ENCODE measurements around the gene PDZRN4.

The PDZRN4 gene

GRCh38 chr12:41557344-41557743 is 369.2 kb downstream of the PDZRN4 start:
- Histone ChIP-seq H3K36me3 (ENCODE audit: insufficient read depth, low read length) (no peaks in the 10 kb centered on the region), H3K9ac (ENCODE audit: low read depth, low read length) (no peak overlapping the region), H3K9me3 (ENCODE audit: control insufficient read depth, insufficient read depth, low read length) (no peaks in the 10 kb centered on the region), H3K4me1 (ENCODE audit: insufficient read depth, low read length) (peaks cover 6% of the 10 kb centered on the region; the same call in 1 of the 2 replicates)

DNA sequence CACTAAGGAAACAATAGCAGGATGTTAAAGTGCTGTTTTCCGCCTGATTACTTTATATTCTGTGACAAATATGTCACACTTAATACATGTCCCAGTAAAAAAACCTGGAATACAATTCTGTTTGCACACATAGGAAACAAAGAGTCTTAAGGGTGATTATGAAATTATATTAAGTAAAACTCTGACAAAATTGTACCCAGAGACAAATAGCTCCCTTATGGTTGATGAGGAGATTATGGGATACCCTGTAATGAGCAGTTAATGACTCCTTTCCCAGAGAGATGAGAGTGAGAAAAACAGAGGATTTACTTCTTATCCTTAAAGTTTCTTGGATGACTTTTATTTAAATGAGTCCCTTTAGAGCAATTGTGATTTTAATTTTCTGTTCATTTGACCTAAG is 370.6 kb downstream of the PDZRN4 start:
- Histone ChIP-seq H3K36me3 (ENCODE audit: insufficient read depth, low read length) (no peaks in the 10 kb centered on the region; the same call in 1 of the 2 replicates), H3K4me1 (ENCODE audit: insufficient read depth, low read length) (peaks cover 6% of the 10 kb centered on the region; the same call in 1 of the 2 replicates), H3K9ac (ENCODE audit: low read depth, low read length) (no peak overlapping the region), H3K9me3 (ENCODE audit: control insufficient read depth, insufficient read depth, low read length) (no peaks in the 10 kb centered on the region)

GRCh38 chr12:41563051-41563450 is 374.9 kb downstream of the PDZRN4 start:
- no peaks in the 10 kb centered on the region for H3K9me3 ChIP-seq (ENCODE audit: control insufficient read depth, insufficient read depth, low read length)
- peaks cover 6% of the 10 kb centered on the region; the same call in 1 of the 2 replicates for H3K4me1 ChIP-seq (ENCODE audit: insufficient read depth, low read length)
- no peak overlapping the region for H3K9ac ChIP-seq (ENCODE audit: low read depth, low read length)
- no peaks in the 10 kb centered on the region; the same call in 1 of the 2 replicates for H3K36me3 ChIP-seq (ENCODE audit: insufficient read depth, low read length)

DNA sequence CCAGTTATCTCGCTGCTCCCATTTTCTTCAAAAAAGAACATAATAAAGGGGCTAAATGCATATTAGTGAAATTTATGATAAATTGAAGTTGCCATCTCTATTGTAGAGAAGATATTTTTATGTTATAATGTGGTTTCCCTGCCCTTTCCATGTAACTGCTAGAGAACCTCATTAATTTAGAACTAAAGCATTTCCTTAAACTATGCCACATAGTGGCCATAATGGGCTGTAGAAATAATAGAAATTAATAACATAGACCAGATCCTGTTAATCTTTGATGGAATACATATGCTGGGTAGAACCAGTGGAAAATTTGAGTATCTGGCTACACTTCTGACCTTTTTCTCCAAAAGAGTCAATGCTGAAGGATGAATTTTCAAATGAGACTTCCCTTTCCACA is 376.7 kb downstream of the PDZRN4 start:
- Histone ChIP-seq H3K4me1 (ENCODE audit: insufficient read depth, low read length) (no peaks in the 10 kb centered on the region), H3K9ac (ENCODE audit: low read depth, low read length) (no peak overlapping the region), H3K9me3 (ENCODE audit: control insufficient read depth, insufficient read depth, low read length) (no peaks in the 10 kb centered on the region), H3K36me3 (ENCODE audit: insufficient read depth, low read length) (no peaks in the 10 kb centered on the region; the same call in 1 of the 2 replicates)

DNA sequence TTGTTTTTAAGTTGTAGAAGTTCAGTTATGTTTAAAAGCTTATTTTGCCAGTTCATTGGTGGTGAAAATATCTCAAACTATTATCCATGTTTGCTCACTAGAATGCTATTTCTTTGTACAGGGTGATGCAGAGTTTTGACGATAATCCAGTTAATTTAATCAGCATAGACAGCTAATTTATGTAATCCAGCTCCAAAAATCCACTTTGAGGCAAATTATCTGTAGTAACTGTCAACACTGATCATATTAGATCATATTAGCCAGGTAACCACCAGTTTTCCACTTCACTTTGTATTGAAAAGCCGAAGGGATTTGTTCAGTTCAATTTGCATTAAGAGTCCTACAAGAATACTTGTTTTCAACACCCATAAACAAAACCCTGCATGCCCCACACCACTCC is 378.6 kb downstream of the PDZRN4 start:
- H3K36me3 ChIP-seq (ENCODE audit: insufficient read depth, low read length), result no peaks in the 10 kb centered on the region; the same call in 1 of the 2 replicates
- H3K9ac ChIP-seq (ENCODE audit: low read depth, low read length), result no peak overlapping the region
- no peaks in the 10 kb centered on the region for H3K4me1 ChIP-seq (ENCODE audit: insufficient read depth, low read length)
- no peaks in the 10 kb centered on the region for H3K9me3 ChIP-seq (ENCODE audit: control insufficient read depth, insufficient read depth, low read length)

- Histone ChIP-seq H3K9me3 (ENCODE audit: control insufficient read depth, insufficient read depth, low read length) (no peaks in the 10 kb centered on the region), H3K4me1 (ENCODE audit: insufficient read depth, low read length) (peaks cover 22% of the 10 kb centered on the region), H3K36me3 (ENCODE audit: insufficient read depth, low read length) (no peaks in the 10 kb centered on the region), H3K9ac (ENCODE audit: low read depth, low read length) (no peak overlapping the region)
Observed at GRCh38 chr12:41573445-41573844, 385.3 kb downstream of the PDZRN4 start.

GRCh38 chr12:41576925-41577324 is 388.8 kb downstream of the PDZRN4 start:
- H3K9me3 ChIP-seq (ENCODE audit: control insufficient read depth, insufficient read depth, low read length), result no peaks in the 10 kb centered on the region
- no peaks in the 10 kb centered on the region for H3K36me3 ChIP-seq (ENCODE audit: insufficient read depth, low read length)
- peaks cover 22% of the 10 kb centered on the region for H3K4me1 ChIP-seq (ENCODE audit: insufficient read depth, low read length)
- H3K9ac ChIP-seq (ENCODE audit: low read depth, low read length), result no peak overlapping the region

- Histone ChIP-seq H3K4me1 (ENCODE audit: insufficient read depth, low read length) (peaks cover 22% of the 10 kb centered on the region), H3K36me3 (ENCODE audit: insufficient read depth, low read length) (no peaks in the 10 kb centered on the region), H3K9ac (ENCODE audit: low read depth, low read length) (no peak overlapping the region), H3K9me3 (ENCODE audit: control insufficient read depth, insufficient read depth, low read length) (no peaks in the 10 kb centered on the region)
Observed at GRCh38 chr12:41577995-41578394, 389.9 kb downstream of the PDZRN4 start.

DNA sequence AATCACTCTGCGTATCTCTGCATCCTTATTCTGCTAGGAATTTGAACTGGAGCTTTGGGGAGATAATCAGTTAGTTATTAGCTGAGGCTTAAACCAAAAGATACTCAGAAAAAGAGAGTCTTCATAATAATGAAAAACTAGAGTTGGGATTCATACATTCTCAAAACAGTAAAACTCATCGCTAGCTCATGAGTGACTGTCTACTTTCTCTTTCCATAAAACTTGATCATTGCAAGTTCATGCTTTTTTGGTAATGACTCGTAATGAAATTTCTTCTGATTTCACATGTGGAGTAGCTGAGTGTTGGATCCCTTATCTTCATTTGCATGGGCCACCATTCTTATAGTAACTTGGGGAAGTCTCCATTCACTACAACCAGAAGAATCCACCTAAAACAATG is 397.7 kb downstream of the PDZRN4 start:
- Histone ChIP-seq H3K36me3 (ENCODE audit: insufficient read depth, low read length) (no peaks in the 10 kb centered on the region), H3K9ac (ENCODE audit: low read depth, low read length) (no peak overlapping the region), H3K4me1 (ENCODE audit: insufficient read depth, low read length) (no peaks in the 10 kb centered on the region), H3K9me3 (ENCODE audit: control insufficient read depth, insufficient read depth, low read length) (no peaks in the 10 kb centered on the region)

GRCh38 chr12:41587574-41587973 is 399.5 kb downstream of the PDZRN4 start:
- Histone ChIP-seq H3K36me3 (ENCODE audit: insufficient read depth, low read length) (no peaks in the 10 kb centered on the region), H3K9me3 (ENCODE audit: control insufficient read depth, insufficient read depth, low read length) (no peaks in the 10 kb centered on the region), H3K9ac (ENCODE audit: low read depth, low read length) (no peak overlapping the region), H3K4me1 (ENCODE audit: insufficient read depth, low read length) (no peaks in the 10 kb centered on the region)

DNA sequence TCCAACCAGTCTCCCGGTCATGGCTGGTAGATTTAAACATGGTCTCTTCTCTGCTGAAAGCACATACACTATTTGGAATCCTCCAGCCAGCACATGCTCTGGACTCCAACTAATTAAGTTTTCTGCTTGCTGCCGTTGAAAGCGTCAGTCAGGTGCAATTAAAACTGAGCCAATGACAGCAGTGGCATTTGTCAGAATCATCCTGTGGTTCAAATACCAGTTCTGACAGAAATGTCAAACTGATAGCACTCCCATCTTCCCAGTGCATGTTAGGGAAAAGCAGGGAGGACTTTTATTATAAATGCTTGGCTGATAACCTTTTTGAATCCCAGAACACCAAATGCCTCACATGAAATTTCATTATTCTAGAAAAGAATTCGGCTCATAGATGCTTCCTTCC is 401.8 kb downstream of the PDZRN4 start:
- no peaks in the 10 kb centered on the region for H3K4me1 ChIP-seq (ENCODE audit: insufficient read depth, low read length)
- no peak overlapping the region for H3K9ac ChIP-seq (ENCODE audit: low read depth, low read length)
- H3K9me3 ChIP-seq (ENCODE audit: control insufficient read depth, insufficient read depth, low read length), result no peaks in the 10 kb centered on the region
- H3K36me3 ChIP-seq (ENCODE audit: insufficient read depth, low read length), result no peaks in the 10 kb centered on the region

DNA sequence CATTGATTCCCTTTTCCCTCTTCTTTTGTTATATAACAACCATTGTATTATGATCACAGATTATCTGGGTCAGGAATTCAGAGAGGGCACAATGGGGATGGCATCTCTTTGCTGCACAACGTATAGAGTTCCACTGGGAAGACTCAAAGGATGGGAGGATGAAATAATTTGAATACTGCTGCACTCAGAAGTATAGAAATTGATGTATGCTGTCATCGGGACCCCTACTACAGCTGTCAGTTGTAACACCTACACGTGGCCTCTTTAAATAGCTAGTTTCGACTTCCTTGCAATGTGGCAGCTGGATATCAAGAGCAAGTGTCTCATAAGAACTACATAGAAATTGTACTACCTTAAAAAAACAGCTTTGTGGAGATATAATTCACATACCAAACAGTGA is 408.1 kb downstream of the PDZRN4 start:
- no peaks in the 10 kb centered on the region for H3K9me3 ChIP-seq (ENCODE audit: control insufficient read depth, insufficient read depth, low read length)

DNA sequence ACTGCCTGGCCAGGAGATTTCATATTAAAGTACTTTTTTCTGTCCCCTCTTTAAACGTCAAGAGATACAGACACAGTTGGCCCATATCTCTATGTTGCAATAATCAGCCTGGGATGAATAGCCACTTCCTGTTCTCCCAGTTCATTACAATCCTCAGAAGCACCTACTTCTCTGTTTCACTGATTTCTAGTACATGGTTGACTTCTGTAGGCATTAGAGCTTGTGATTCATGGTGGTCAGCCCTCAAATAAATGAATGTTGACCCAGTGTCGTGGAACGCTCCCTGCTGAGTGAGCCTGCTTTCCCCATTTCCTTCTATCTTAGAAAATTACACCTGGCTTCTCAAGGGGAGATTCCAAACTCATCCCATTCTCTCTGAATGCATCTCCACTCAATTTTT is 416.7 kb downstream of the PDZRN4 start:
- Histone ChIP-seq H3K9me3 (ENCODE audit: control insufficient read depth, insufficient read depth, low read length) (no peaks in the 10 kb centered on the region), H3K36me3 (ENCODE audit: insufficient read depth, low read length) (no peaks in the 10 kb centered on the region), H3K9ac (ENCODE audit: low read depth, low read length) (no peak overlapping the region), H3K4me1 (ENCODE audit: insufficient read depth, low read length) (peaks cover 25% of the 10 kb centered on the region)

More for the DNA sequence above, 408.1 kb downstream of the PDZRN4 start:
- Histone ChIP-seq H3K36me3 (ENCODE audit: insufficient read depth, low read length) (no peaks in the 10 kb centered on the region), H3K9ac (ENCODE audit: low read depth, low read length) (no peak overlapping the region), H3K4me1 (ENCODE audit: insufficient read depth, low read length) (no peaks in the 10 kb centered on the region)

- Histone ChIP-seq H3K4me1 (ENCODE audit: insufficient read depth, low read length) (peaks cover 25% of the 10 kb centered on the region), H3K9ac (ENCODE audit: low read depth, low read length) (no peak overlapping the region), H3K36me3 (ENCODE audit: insufficient read depth, low read length) (no peaks in the 10 kb centered on the region), H3K9me3 (ENCODE audit: control insufficient read depth, insufficient read depth, low read length) (no peaks in the 10 kb centered on the region)
Observed at GRCh38 chr12:41605545-41606305, 417.6 kb downstream of the PDZRN4 start.

Data from ES-I3 (cell line).